ENCODE measurements around the gene MTMR11. TPM values are rescaled to one million over a fixed set of nuclear protein-coding genes. Genes with fewer than 3 reads are reported as not detected.

The MTMR11 gene
- total RNA-seq, 1 experiment from 2014 or later: 10.5 TPM

- H3K9ac ChIP-seq (ENCODE audit: low read length): peak within 1 kb of the TSS; percentile 88
- intact Hi-C loops (cut with micrococcal nuclease): loop anchor here (1.0 kb wide), 1 partner anchor 39 kb away; no protein-coding TSS in a partner anchor
- peaks cover 5% of the 10 kb centered on the region; the same call in 1 of the 2 replicates for H4K20me1 ChIP-seq (ENCODE audit: insufficient read depth)
- no peak within 1 kb of the TSS for H2AFZ ChIP-seq (ENCODE audit: low read depth, low read length, poor library complexity, severe bottlenecking)
- peak within 1 kb of the TSS; percentile 89 to 99 for H3K4me3 ChIP-seq (replicated peaks in 1 of 2; ENCODE audit: low read depth in 1 of 2, low read length in 2 of 2)
- CTCF ChIA-PET: no interaction called here
- ATAC-seq (peak; percentile 94), DNase-seq (ENCODE audit: low read depth, low spot score) (peak; percentile 79)
- peak within 1 kb of the TSS; percentile 92 for H3K4me2 ChIP-seq (ENCODE audit: low read length)
- H3K27ac ChIP-seq (ENCODE audit: low read depth, low read length): peak within 1 kb of the TSS; percentile 89
- H3K79me2 ChIP-seq (ENCODE audit: insufficient read depth, low read length): peaks cover 44% of the 10 kb centered on the region
- no peaks in the 10 kb centered on the region for H3K9me2 ChIP-seq (ENCODE audit: insufficient read depth)
- no peaks in the 10 kb centered on the region for H3K27me3 ChIP-seq (ENCODE audit: insufficient read depth, low read length)
- RAD21 ChIA-PET (ENCODE audit: low non-redundant PET in 1 of 2, low total read pairs in 2 of 2, uncharacterized antibody in 2 of 2, unreplicated experiment in 2 of 2): no interaction called here
- H3K36me3 ChIP-seq (ENCODE audit: control insufficient read depth in 1 of 2, insufficient read depth in 2 of 2, low read length in 2 of 2): peaks cover 36 to 40% of the 10 kb centered on the region in 2 experiments; a peak in 3 of 4 replicates
- peaks cover 9 to 31% of the 10 kb centered on the region in 2 experiments; a peak in 3 of 4 replicates for H3K4me1 ChIP-seq (ENCODE audit: control insufficient read depth in 1 of 2, insufficient read depth in 2 of 2, low read length in 2 of 2)
- POLR2A ChIA-PET: interaction anchor here (0.7 to 2.5 kb wide), 4 partner anchors 11 to 40 kb away, joined by 3 to 29 read pairs (median 13); a partner anchor contains a TSS
- no peaks in the 10 kb centered on the region for H3K9me3 ChIP-seq (ENCODE audit: control insufficient read depth in 1 of 2, insufficient read depth in 1 of 2, low read depth in 1 of 2, low read length in 2 of 2)
- BruUV-seq (replicated peaks): TSS peak; percentile 97
- no peak for TF ChIP-seq ZNF274 (IDR thresholded peaks at IDR 0.05; ENCODE audit: low read depth, low read length)
- TF ChIP-seq JUND (IDR thresholded peaks at IDR 0.05): no peak; the same call in 1 of the 2 replicates
- peak; percentile 6 for TF ChIP-seq ZBTB33 (IDR thresholded peaks at IDR 0.05; ENCODE audit: extremely low read depth, insufficient replicate concordance, low read length)
- peak; percentile 96 for TF ChIP-seq POLR2A (IDR thresholded peaks at IDR 0.05; ENCODE audit: borderline replicate concordance, extremely low read depth, insufficient read depth, insufficient read length)
- TF ChIP-seq FOSL1 (IDR thresholded peaks at IDR 0.05; ENCODE audit: low read depth): no peak
- TF ChIP-seq ZFX (IDR thresholded peaks at IDR 0.05): peak; percentile 78
- 0 out of 2 replicates have a peak, but pooled peaks have one; percentile 6 for TF ChIP-seq RAD21 (IDR thresholded peaks at IDR 0.05; ENCODE audit: low read depth)
- no peak for TF ChIP-seq SRF (IDR thresholded peaks at IDR 0.05; ENCODE audit: low read depth)
- no peak for TF ChIP-seq EZH2phosphoT487 (IDR thresholded peaks at IDR 0.05; ENCODE audit: borderline replicate concordance)
- TF ChIP-seq SP1 (IDR thresholded peaks at IDR 0.05; ENCODE audit: low read depth): peak; percentile 65
- TF ChIP-seq CBX3 (IDR thresholded peaks at IDR 0.05; ENCODE audit: low read depth): no peak
- peak; percentile 99 for TF ChIP-seq POLR2AphosphoS5 (IDR thresholded peaks at IDR 0.05; ENCODE audit: low read depth, low read length)
- TF ChIP-seq EGR1 (IDR thresholded peaks at IDR 0.05; ENCODE audit: low read depth): peak; percentile 76
- TF ChIP-seq TCF7L2 (IDR thresholded peaks at IDR 0.05; ENCODE audit: borderline replicate concordance, extremely low read depth, insufficient read depth, insufficient read length): peak; percentile 16
- TF ChIP-seq SIN3A (IDR thresholded peaks at IDR 0.05; ENCODE audit: low read depth): peak; percentile 91
- TF ChIP-seq ELF1 (IDR thresholded peaks at IDR 0.05; ENCODE audit: borderline replicate concordance, low read depth): no peak; the same call in 1 of the 2 replicates
- no peak for TF ChIP-seq CTCF (IDR thresholded peaks at IDR 0.05 in 2 of 3, conservative IDR thresholded peaks at IDR 0.05 in 1 of 3; ENCODE audit: borderline replicate concordance in 1 of 3, insufficient read depth in 1 of 3, low read depth in 2 of 3, low read length in 2 of 3)
- no peak for TF ChIP-seq REST (IDR thresholded peaks at IDR 0.05; ENCODE audit: low read depth)
- TF ChIP-seq YY1 (IDR thresholded peaks at IDR 0.05; ENCODE audit: extremely low read depth, insufficient replicate concordance, low read depth, low read length): peak; percentile 96
These were observed 8.9 kb downstream of the MTMR11 start, which contains the start of gene SF3B4 for GRCh38 chr1:149927563-149928400. Gene SF3B4 (minus strand): TSS chr1:149927803. CDS start chr1:149927759, 44 bp downstream.

Measured in HCT116 (cell line).